H1 (cell line): ENCODE results near the gene CCDC195. TPM values are rescaled to one million over a fixed set of nuclear protein-coding genes. Genes with fewer than 3 reads are reported as not detected.

Experiments used
- CTCF ChIA-PET: fragments of 300-600 bp; sonication (Branson Sonifier 250); formaldehyde crosslinking; loops from one replicate; lab custom pipeline; 2021; ENCODE audit not compliant: partially characterized antibody; lab: Charles Lee
- POLR2A ChIA-PET: fragments of 300-600 bp; sonication (Branson Sonifier 250); formaldehyde crosslinking; loops from one replicate; lab custom pipeline; 2021; ENCODE audit warnings: inconsistent platforms; ENCODE audit not compliant: partially characterized antibody; lab: Charles Lee
- DNase-seq, 2 experiments: peaks; one replicate each; pipeline versions ENCODE4 v3.0.0 to v3.0.0-alpha.2; 2010 to 2022; ENCODE audit warnings: low spot score in 2 of 2, low read depth in 1 of 2, mixed read lengths in 1 of 2
- FAIRE-seq: peaks from 2 replicates; lab custom pipeline; 2011; peaks lifted over from hg19 to GRCh38; lab: Jason Lieb, UNC
- H2AFZ ChIP-seq: 2 replicates; pipeline ENCODE4 v1.8.1; 2012; ENCODE audit warnings: low read length, inconsistent platforms
- H2AK5ac ChIP-seq: 2 replicates; pipeline ENCODE4 v1.6.1; 2013; ENCODE audit warnings: low read depth, low read length
- H2BK120ac ChIP-seq: replicated peaks from 2 replicates; pipeline ENCODE3; 2013; ENCODE audit warnings: low read depth, low read length, inconsistent platforms
- H2BK12ac ChIP-seq: 2 replicates; pipeline ENCODE4 v1.6.1; 2013; ENCODE audit warnings: low read depth, low read length
- H2BK15ac ChIP-seq: 2 replicates; pipeline ENCODE4 v1.6.1; 2013; ENCODE audit warnings: low read length
- H2BK20ac ChIP-seq: 2 replicates; pipeline ENCODE4 v1.6.1; 2013; ENCODE audit warnings: low read length
- H2BK5ac ChIP-seq: 2 replicates; pipeline ENCODE4 v1.6.1; 2013; ENCODE audit warnings: low read depth, low read length
- H3K14ac ChIP-seq: 2 replicates; pipeline ENCODE4 v1.6.1; 2013; ENCODE audit warnings: inconsistent platforms; ENCODE audit not compliant: insufficient read length
- H3K18ac ChIP-seq: 2 replicates; pipeline ENCODE4 v1.6.1; 2013; ENCODE audit warnings: low read length; ENCODE audit errors: extremely low read depth
- H3K23ac ChIP-seq: 2 replicates; pipeline ENCODE4 v1.6.1; 2013; ENCODE audit warnings: inconsistent platforms; ENCODE audit not compliant: insufficient read length
- H3K23me2 ChIP-seq: 2 replicates; pipeline ENCODE4 v1.6.1; 2013; ENCODE audit warnings: low read depth, low read length
- H3K27ac ChIP-seq: 2 replicates; pipeline ENCODE4 v1.6.1; 2011; ENCODE audit warnings: low read depth, low read length, inconsistent platforms
- H3K27me3 ChIP-seq, 4 experiments: replicated peaks in 1 of 4; 1 replicate in 1 of 4; 2 replicates in 3 of 4; pipeline versions ENCODE4 v1.6.1 to v1.8.1; 2011 to 2013; ENCODE audit warnings: low read length in 3 of 4, mild to moderate bottlenecking in 3 of 4, inconsistent platforms in 2 of 4, mixed read lengths in 2 of 4, moderate library complexity in 1 of 4; ENCODE audit not compliant: control insufficient read depth in 3 of 4, insufficient read depth in 3 of 4; ENCODE audit errors: extremely low read depth in 1 of 4
- H3K36me3 ChIP-seq, 4 experiments: 2 replicates each; pipeline versions ENCODE4 v1.6.1 to v1.8.1; 2011 to 2013; ENCODE audit warnings: mild to moderate bottlenecking in 4 of 4, low read length in 3 of 4, moderate library complexity in 2 of 4, control low read depth in 1 of 4, inconsistent platforms in 1 of 4; ENCODE audit not compliant: insufficient read depth in 4 of 4, control insufficient read depth in 2 of 4
- H3K4ac ChIP-seq: replicated peaks from 2 replicates; pipeline ENCODE3; 2013; ENCODE audit warnings: low read length, low read depth, mixed read lengths, inconsistent platforms; ENCODE audit not compliant: insufficient read length
- H3K4me1 ChIP-seq, 4 experiments: replicated peaks in 1 of 4; 1 replicate in 1 of 4; 2 replicates in 3 of 4; pipeline versions ENCODE4 v1.6.1 to v1.8.1; 2011 to 2013; ENCODE audit warnings: low read length in 3 of 4, inconsistent platforms in 2 of 4, mixed read lengths in 1 of 4; ENCODE audit not compliant: insufficient read depth in 4 of 4, control insufficient read depth in 3 of 4
- H3K4me2 ChIP-seq, 2 experiments: 2 replicates each; pipeline versions ENCODE4 v1.6.1 to v1.8.1; 2011 to 2013; ENCODE audit warnings: low read depth in 2 of 2, low read length in 2 of 2, control low read depth in 1 of 2, inconsistent platforms in 1 of 2, mild to moderate bottlenecking in 1 of 2; ENCODE audit not compliant: insufficient read depth in 1 of 2
- H3K4me3 ChIP-seq, 4 experiments: fragments of 200-600, 300-600 bp in 1 of 4; sonication (generic), shearing (Covaris generic), sonication (Bioruptor Twin) in 1 of 4; 2 replicates each; pipeline versions ENCODE4 v1.5.1 to v1.8.1; 2011 to 2016; ENCODE audit warnings: low read length in 4 of 4, low read depth in 3 of 4, control low read depth in 2 of 4, inconsistent platforms in 2 of 4, mild to moderate bottlenecking in 2 of 4, mixed read lengths in 1 of 4, moderate library complexity in 1 of 4; ENCODE audit not compliant: insufficient read depth in 2 of 4; ENCODE audit errors: extremely low read depth in 1 of 4
- H3K56ac ChIP-seq: replicated peaks from 2 replicates; pipeline ENCODE3; 2013; ENCODE audit warnings: low read depth, mild to moderate bottlenecking, mixed read lengths, low read length, inconsistent platforms; ENCODE audit not compliant: insufficient read length
- H3K79me1 ChIP-seq: 2 replicates; pipeline ENCODE4 v1.6.1; 2013; ENCODE audit warnings: low read depth, low read length, control low read depth
- H3K79me2 ChIP-seq, 2 experiments: 2 replicates each; pipeline versions ENCODE4 v1.6.1 to v1.8.1; 2012 to 2013; ENCODE audit warnings: low read length in 2 of 2, mild to moderate bottlenecking in 2 of 2, inconsistent platforms in 1 of 2; ENCODE audit not compliant: insufficient read depth in 2 of 2, control insufficient read depth in 1 of 2
- H3K9ac ChIP-seq, 4 experiments: replicated peaks in 1 of 4; 1 replicate in 1 of 4; 2 replicates in 3 of 4; pipeline versions ENCODE4 v1.6.1 to v1.8.1; 2011 to 2013; ENCODE audit warnings: low read depth in 3 of 4, low read length in 3 of 4, control low read depth in 2 of 4, mild to moderate bottlenecking in 2 of 4, moderate library complexity in 2 of 4, inconsistent platforms in 1 of 4; ENCODE audit errors: extremely low read depth in 1 of 4
- H3K9me3 ChIP-seq, 2 experiments: 2 replicates each; pipeline versions ENCODE4 v1.6.1 to v1.8.1; 2012 to 2013; ENCODE audit warnings: mild to moderate bottlenecking in 2 of 2, moderate library complexity in 2 of 2, control low read depth in 1 of 2, inconsistent platforms in 1 of 2, low read depth in 1 of 2, low read length in 1 of 2, mixed read lengths in 1 of 2; ENCODE audit not compliant: insufficient read depth in 2 of 2
- H4K20me1 ChIP-seq, 2 experiments: replicated peaks in 1 of 2; 2 replicates each; pipeline versions ENCODE3 to v1.8.1; 2011 to 2013; ENCODE audit warnings: inconsistent platforms in 2 of 2, low read length in 2 of 2, mild to moderate bottlenecking in 1 of 2; ENCODE audit not compliant: insufficient read depth in 2 of 2, control insufficient read depth in 1 of 2
- H4K5ac ChIP-seq: 2 replicates; pipeline ENCODE4 v1.6.1; 2013; ENCODE audit warnings: low read length, low read depth, mixed read lengths, inconsistent platforms; ENCODE audit not compliant: insufficient read length
- H4K8ac ChIP-seq: 2 replicates; pipeline ENCODE4 v1.8.0; 2013; ENCODE audit warnings: mild to moderate bottlenecking, moderate library complexity, low read length, inconsistent platforms; ENCODE audit not compliant: insufficient read depth; ENCODE audit errors: extremely low read depth
- H4K91ac ChIP-seq: replicated peaks from 2 replicates; pipeline ENCODE3; 2013; ENCODE audit warnings: low read length, mixed read lengths, inconsistent platforms; ENCODE audit not compliant: insufficient read length
- ATF2 ChIP-seq: IDR thresholded peaks from 2 replicates; pipeline ENCODE4 v1.6.1; 2012; ENCODE audit warnings: low read length, inconsistent platforms
- BRCA1 ChIP-seq: IDR thresholded peaks from 2 replicates; pipeline ENCODE4 v1.6.1; 2012; ENCODE audit warnings: low read depth, low read length, improper control_type of control experiment
- CHD2 ChIP-seq: IDR thresholded peaks from 2 replicates; pipeline ENCODE4 v1.6.1; 2012; ENCODE audit warnings: low read length, improper control_type of control experiment
- CREB1 ChIP-seq: IDR thresholded peaks from 2 replicates; pipeline ENCODE4 v1.6.1; 2012; ENCODE audit warnings: inconsistent platforms
- EP300 ChIP-seq, 2 experiments: IDR thresholded peaks; 1 replicate in 1 of 2; 2 replicates in 1 of 2; pipeline ENCODE4 v1.6.1; 2011 to 2012; ENCODE audit warnings: low read depth in 2 of 2, low read length in 2 of 2, mild to moderate bottlenecking in 2 of 2, borderline replicate concordance in 1 of 2, inconsistent platforms in 1 of 2, moderate library complexity in 1 of 2
- GABPA ChIP-seq: IDR thresholded peaks from 2 replicates; pipeline ENCODE4 v1.6.1; 2011; ENCODE audit warnings: mild to moderate bottlenecking, low read length, moderate library complexity, borderline replicate concordance; ENCODE audit not compliant: insufficient read depth
- GTF2F1 ChIP-seq: IDR thresholded peaks from 2 replicates; pipeline ENCODE4 v1.6.1; 2012; ENCODE audit warnings: low read depth, low read length, improper control_type of control experiment, borderline replicate concordance
- HDAC2 ChIP-seq, 2 experiments: fragments of 300-600 bp in 1 of 2; sonication (generic) in 1 of 2; IDR thresholded peaks; 2 replicates each; pipeline ENCODE4 v1.6.1; 2011 to 2012; ENCODE audit warnings: low read depth in 2 of 2, low read length in 2 of 2, mild to moderate bottlenecking in 2 of 2, moderate library complexity in 2 of 2, borderline replicate concordance in 1 of 2, inconsistent platforms in 1 of 2
- KDM4A ChIP-seq: IDR thresholded peaks from one replicate; pipeline ENCODE4 v1.7.1; 2012; ENCODE audit warnings: low read depth, mild to moderate bottlenecking, moderate library complexity, low read length, inconsistent platforms; ENCODE audit not compliant: severe bottlenecking
- RBBP5 ChIP-seq: IDR thresholded peaks from 2 replicates; pipeline ENCODE4 v1.7.1; 2012; ENCODE audit warnings: low read depth, mild to moderate bottlenecking, inconsistent platforms, low read length, moderate library complexity, borderline replicate concordance
- SIX5 ChIP-seq: IDR thresholded peaks from 2 replicates; pipeline ENCODE4 v1.6.1; 2011; ENCODE audit warnings: mild to moderate bottlenecking, low read depth, low read length
- SP2 ChIP-seq: IDR thresholded peaks from 2 replicates; pipeline ENCODE4 v1.6.1; 2012; ENCODE audit warnings: mild to moderate bottlenecking, low read length, inconsistent platforms
- TEAD4 ChIP-seq: IDR thresholded peaks from 2 replicates; pipeline ENCODE4 v1.6.1; 2012; ENCODE audit warnings: low read depth, low read length, inconsistent platforms, mixed read lengths
- polyA plus RNA-seq, 7 experiments: library from polyadenylated mRNA; depleted of rRNA in 3 of 7; stranded (reverse) in 5 of 7; unstranded in 2 of 7; fragments of >200 nt in 5 of 7; fragments of 200-250 nt in 2 of 7; gene quantifications; 1 replicate in 5 of 7; 2 replicates in 1 of 7; 4 replicates in 1 of 7; pipeline versions ENCODE4 v1.2.1 to v1.2.3, GENCODE V29; 2011 to 2013; ENCODE audit warnings: missing spikeins in 2 of 7, mixed read lengths in 2 of 7
- total RNA-seq: library from RNA; stranded (reverse); fragmentation: NEBNext Ultra II Directional; extraction: Animal tissue kit (Norgen Biotek cat#: 25700); gene quantifications from 2 replicates; pipeline ENCODE4 v1.2.1, GENCODE V29; 2021

The CCDC195 gene
- total and polyA plus RNA-seq, 2 of the 8 experiments (the other 6 are each of a cell fraction or from before 2014, with no cell fraction given), result not detected

GRCh38 chr2:224685121-224685520 lies 31.0 kb downstream of the CCDC195 start:
- H3K79me1 ChIP-seq, result no peaks in the 10 kb centered on the region
- ChIA-PET CTCF (interaction anchor here (1.0 kb wide), 1 partner anchor 36 kb away, joined by 3 read pairs; no protein-coding TSS in a partner anchor), POLR2A (no interaction called here)
- H3K18ac ChIP-seq, result no peak overlapping the region
- no peaks in the 10 kb centered on the region for H3K36me3 ChIP-seq
- no peaks in the 10 kb centered on the region for H3K23me2 ChIP-seq
- H3K4me2 ChIP-seq, result no peak overlapping the region
- H3K27me3 ChIP-seq, result peaks cover 0 to 1% (median 0%) of the 10 kb centered on the region in 4 experiments; a peak in 1 of 7 replicates
- H3K9ac ChIP-seq, result no peak overlapping the region
- no peak overlapping the region for H4K91ac ChIP-seq
- no peaks in the 10 kb centered on the region for H3K9me3 ChIP-seq
- H3K14ac ChIP-seq, result no peak overlapping the region
- H2AK5ac ChIP-seq, result no peak overlapping the region
- H4K20me1 ChIP-seq, result no peaks in the 10 kb centered on the region
- no peak overlapping the region for H2BK12ac ChIP-seq
- H3K4ac ChIP-seq, result no peak overlapping the region
- FAIRE-seq, result no peak
- no peak overlapping the region for H2BK20ac ChIP-seq
- H3K79me2 ChIP-seq, result no peaks in the 10 kb centered on the region
- no peak overlapping the region for H4K5ac ChIP-seq
- H2AFZ ChIP-seq, result no peak overlapping the region
- no peak overlapping the region for H3K4me3 ChIP-seq
- H4K8ac ChIP-seq, result no peak overlapping the region
- no peak for DNase-seq
- no peaks in the 10 kb centered on the region for H3K4me1 ChIP-seq
- no peak overlapping the region for H3K23ac ChIP-seq
- no peak overlapping the region for H2BK120ac ChIP-seq
- no peak overlapping the region for H3K27ac ChIP-seq
- no peak overlapping the region for H2BK15ac ChIP-seq
- no peak overlapping the region for H3K56ac ChIP-seq
- H2BK5ac ChIP-seq, result no peak overlapping the region
- TF ChIP-seq GTF2F1 (no peak), TEAD4 (no peak), GABPA (no peak), SP2 (no peak), ATF2 (no peak), SIX5 (no peak), RBBP5 (no peak), CREB1 (no peak), HDAC2 (IDR thresholded peaks at IDR 0.05; ENCODE audit: borderline replicate concordance in 1 of 2, low read depth in 2 of 2, low read length in 2 of 2) (no peak), CHD2 (no peak), BRCA1 (no peak), EP300 (IDR thresholded peaks at IDR 0.05; ENCODE audit: borderline replicate concordance in 1 of 2, low read depth in 2 of 2, low read length in 2 of 2) (no peak), KDM4A (no peak)
